Uterus (tissue), 4 donors: ENCODE results near the gene MPP7. TPM values are rescaled to one million over a fixed set of nuclear protein-coding genes. Genes with fewer than 3 reads are reported as not detected.
A peak's percentile ranks its signal among the peaks of the same experiment; 100 is the strongest.

ENCODE experiments used
- DNase-seq, 2 donors: peaks; one replicate each; pipeline ENCODE4 v3.0.0-alpha.2; 2019 to 2020
- H3K27ac ChIP-seq, 2 donors: fragments of 200-600 bp; sonication (generic); 1 replicate in 1 of 2; 2 replicates in 1 of 2; pipeline ENCODE4 v1.5.1; 2016 to 2018
- H3K27me3 ChIP-seq, 2 donors: fragments of 200-600 bp; sonication (generic); one replicate each; pipeline ENCODE4 v1.5.1; 2018 to 2019; ENCODE audit warnings: control low read depth in 1 of 2
- H3K36me3 ChIP-seq, 2 donors: fragments of 200-600 bp; sonication (generic); one replicate each; pipeline ENCODE4 v1.5.1; 2019; ENCODE audit warnings: control low read depth in 1 of 2
- H3K4me1 ChIP-seq, 2 donors: fragments of 200-600 bp; sonication (generic); one replicate each; pipeline ENCODE4 v1.5.1; 2018 to 2019; ENCODE audit warnings: control low read depth in 1 of 2
- H3K4me3 ChIP-seq, 2 donors: fragments of 200-600 bp; sonication (generic); 1 replicate in 1 of 2; 2 replicates in 1 of 2; pipeline ENCODE4 v1.5.1; 2018 to 2019; ENCODE audit warnings: mild to moderate bottlenecking in 1 of 2
- H3K9me3 ChIP-seq, 2 donors: fragments of 200-600 bp; sonication (generic); one replicate each; pipeline ENCODE4 v1.5.1; 2019; ENCODE audit warnings: control low read depth in 1 of 2
- CTCF ChIP-seq, 4 experiments: fragments of 200-600 bp in 2 of 4; fragments of 450-650 bp in 2 of 4; sonication (generic) in 2 of 4; IDR thresholded peaks; one replicate each; pipeline ENCODE4 v1.5.1; 2016 to 2019; ENCODE audit warnings: antibody characterized with exemption in 4 of 4, mild to moderate bottlenecking in 2 of 4, moderate library complexity in 1 of 4
- POLR2A ChIP-seq, 2 donors: fragments of 450-650 bp; IDR thresholded peaks; one replicate each; pipeline ENCODE4 v1.6.1; 2016; ENCODE audit warnings: antibody characterized with exemption in 2 of 2, mild to moderate bottlenecking in 1 of 2, moderate library complexity in 1 of 2
- intact Hi-C: fragments of 100-400 bp; cut with DNase I; formaldehyde crosslinking; loops from one replicate; pipeline ENCODE4 v1.15.1; 2023; ENCODE audit warnings: low total_unique reads
- total RNA-seq, 4 donors: library from RNA; depleted of rRNA in 3 of 4; stranded (reverse); fragments of >200 nt in 3 of 4; gene quantifications; one replicate each; pipeline versions ENCODE4 v1.1.0 to v1.2.4, GENCODE V29; 2014 to 2023
- donor health status: DM: yes; HTN: yes; CAD: no.

The MPP7 gene
- total RNA-seq, 4 donors from 2014 or later, result 3.6 to 18.0 (median 13.1) TPM

DNA sequence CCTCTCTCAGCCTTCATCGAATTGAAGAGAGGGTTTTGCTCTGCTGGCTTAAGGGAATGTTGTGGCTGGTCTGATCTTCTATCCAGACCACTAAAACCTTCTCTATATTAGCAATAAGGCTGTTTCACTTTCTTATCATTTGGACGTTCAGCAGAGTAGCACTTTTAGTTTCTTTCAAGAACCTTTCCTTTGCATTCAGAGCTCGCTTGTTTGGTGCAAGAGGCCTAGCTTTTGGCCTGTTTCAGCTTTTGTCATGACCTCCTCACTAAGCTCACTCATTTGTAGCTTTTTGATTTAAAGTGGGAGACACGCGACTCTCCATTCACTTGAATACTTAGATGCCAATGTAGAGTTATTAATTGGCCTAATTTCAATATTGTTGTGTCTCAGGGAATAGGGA, 3.9 kb downstream of the MPP7 start:
- no peaks in the 10 kb centered on the region for H3K27me3 ChIP-seq
- H3K27ac ChIP-seq, result no peak overlapping the region
- no peaks in the 10 kb centered on the region for H3K9me3 ChIP-seq
- no peak overlapping the region for H3K4me3 ChIP-seq
- TF ChIP-seq POLR2A (IDR thresholded peaks at IDR 0.05), result no peak
- TF ChIP-seq CTCF (IDR thresholded peaks at IDR 0.05), result no peak
- no peak for DNase-seq
- H3K4me1 ChIP-seq, result peaks cover 0 to 5% of the 10 kb centered on the region in 2 donors
- intact Hi-C loops, result no loop called here
- no peaks in the 10 kb centered on the region for H3K36me3 ChIP-seq

DNA sequence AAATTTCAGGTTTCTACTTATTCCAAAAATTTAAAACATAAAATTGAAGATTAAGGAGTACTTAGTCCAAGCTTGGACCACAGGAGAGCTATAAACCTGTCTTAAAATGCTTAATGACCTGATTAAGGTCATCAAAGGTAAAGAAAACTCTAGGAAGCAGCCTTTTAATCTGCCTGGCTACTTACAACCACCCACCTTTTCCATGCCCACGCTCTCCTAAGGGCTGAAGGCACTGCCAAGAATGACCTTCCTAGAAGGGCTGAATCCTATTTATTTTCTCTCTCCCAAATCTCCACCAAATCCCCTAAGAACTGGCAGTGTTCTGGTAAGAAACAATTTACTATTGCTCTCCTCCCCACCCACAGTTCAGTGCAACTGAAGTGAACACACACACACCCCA, 6.8 kb downstream of the MPP7 start:
- no peak for DNase-seq
- intact Hi-C loops, result no loop called here
- H3K27ac ChIP-seq, result peak overlapping the region; percentile 27 to 35
- no peaks in the 10 kb centered on the region for H3K9me3 ChIP-seq
- H3K4me3 ChIP-seq, result no peak overlapping the region
- no peaks in the 10 kb centered on the region for H3K36me3 ChIP-seq
- peaks cover 0 to 5% of the 10 kb centered on the region in 2 donors for H3K4me1 ChIP-seq
- TF ChIP-seq POLR2A (IDR thresholded peaks at IDR 0.05) (no peak), CTCF (IDR thresholded peaks at IDR 0.05) (no peak)
- no peaks in the 10 kb centered on the region for H3K27me3 ChIP-seq

GRCh38 chr10:28295336-28295735, 7.5 kb downstream of the MPP7 start:
- intact Hi-C loops, result no loop called here
- TF ChIP-seq CTCF (IDR thresholded peaks at IDR 0.05), result no peak
- TF ChIP-seq POLR2A (IDR thresholded peaks at IDR 0.05), result no peak
- Histone ChIP-seq H3K27ac (peak overlapping the region; percentile 35 to 38), H3K27me3 (no peaks in the 10 kb centered on the region), H3K4me3 (no peak overlapping the region), H3K4me1 (peaks cover 0 to 5% of the 10 kb centered on the region in 2 donors), H3K36me3 (no peaks in the 10 kb centered on the region), H3K9me3 (no peaks in the 10 kb centered on the region)
- no peak for DNase-seq

DNA sequence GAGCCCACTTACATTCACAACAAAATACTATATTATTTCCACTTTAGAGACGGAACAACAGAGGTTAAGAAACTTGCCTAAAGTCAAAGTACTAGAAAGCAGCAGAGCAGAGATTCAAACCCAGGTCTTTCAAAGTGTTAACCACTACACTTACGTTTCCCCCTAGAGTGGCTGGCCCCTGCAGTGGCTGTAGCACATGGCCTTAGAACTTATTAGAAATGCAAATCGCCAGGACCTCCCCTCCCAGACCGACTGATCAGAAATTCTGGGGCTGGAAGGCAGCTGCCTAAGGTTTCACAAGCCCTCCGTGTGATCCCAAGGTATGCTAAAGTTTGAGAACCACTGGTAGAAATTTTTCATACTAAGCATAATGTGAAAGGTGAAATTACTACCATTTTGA, 8.1 kb downstream of the MPP7 start:
- Histone ChIP-seq H3K4me3 (no peak overlapping the region), H3K27ac (peak overlapping the region; percentile 35 to 38), H3K27me3 (no peaks in the 10 kb centered on the region), H3K9me3 (no peaks in the 10 kb centered on the region), H3K36me3 (no peaks in the 10 kb centered on the region), H3K4me1 (peaks cover 0 to 5% of the 10 kb centered on the region in 2 donors)
- no peak for DNase-seq
- intact Hi-C loops, result no loop called here
- TF ChIP-seq CTCF (IDR thresholded peaks at IDR 0.05), result no peak
- no peak for TF ChIP-seq POLR2A (IDR thresholded peaks at IDR 0.05)

DNA sequence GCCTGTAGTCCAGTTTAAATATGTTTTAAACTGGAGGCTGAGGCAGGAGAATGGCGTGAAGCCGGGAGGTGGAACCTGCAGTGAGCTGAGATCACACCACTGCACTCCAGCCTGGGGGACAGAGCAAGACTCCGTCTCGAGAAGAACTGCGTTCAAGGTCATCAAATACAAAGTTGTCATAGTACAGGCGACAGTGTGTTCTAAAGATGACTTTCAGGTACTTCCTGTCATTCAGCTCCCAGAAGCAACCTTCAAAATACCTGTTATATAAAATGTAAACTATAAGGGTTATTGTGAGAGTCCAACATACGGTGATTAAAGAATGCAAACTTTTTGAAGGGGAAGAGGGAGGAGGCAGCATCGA, 8.7 kb downstream of the MPP7 start:
- Histone ChIP-seq H3K36me3 (no peaks in the 10 kb centered on the region), H3K27me3 (no peaks in the 10 kb centered on the region), H3K4me3 (no peak overlapping the region), H3K4me1 (peaks cover 0 to 5% of the 10 kb centered on the region in 2 donors), H3K9me3 (no peaks in the 10 kb centered on the region), H3K27ac (no peak overlapping the region)
- intact Hi-C loops, result no loop called here
- DNase-seq, result no peak
- no peak for TF ChIP-seq POLR2A (IDR thresholded peaks at IDR 0.05)
- TF ChIP-seq CTCF (IDR thresholded peaks at IDR 0.05), result no peak
